NCI-H2107 treated with DMSO at 0.1 percent for 48 hours (cell line): Measurements from ENCODE around the gene GNAQ.
A peak's percentile ranks its signal among the peaks of the same experiment; 100 is the strongest.
"Not testable (repeated sequence)": the region's sequence is repeated elsewhere in the genome, so short reads cannot be mapped to it uniquely, and the experiment has no call there.

Source experiments
- DNase-seq: peaks from one replicate; lab custom pipeline; 2025; ENCODE audit not compliant: unreplicated experiment; lab: John Stamatoyannopoulos, UW

The GNAQ gene

DNA sequence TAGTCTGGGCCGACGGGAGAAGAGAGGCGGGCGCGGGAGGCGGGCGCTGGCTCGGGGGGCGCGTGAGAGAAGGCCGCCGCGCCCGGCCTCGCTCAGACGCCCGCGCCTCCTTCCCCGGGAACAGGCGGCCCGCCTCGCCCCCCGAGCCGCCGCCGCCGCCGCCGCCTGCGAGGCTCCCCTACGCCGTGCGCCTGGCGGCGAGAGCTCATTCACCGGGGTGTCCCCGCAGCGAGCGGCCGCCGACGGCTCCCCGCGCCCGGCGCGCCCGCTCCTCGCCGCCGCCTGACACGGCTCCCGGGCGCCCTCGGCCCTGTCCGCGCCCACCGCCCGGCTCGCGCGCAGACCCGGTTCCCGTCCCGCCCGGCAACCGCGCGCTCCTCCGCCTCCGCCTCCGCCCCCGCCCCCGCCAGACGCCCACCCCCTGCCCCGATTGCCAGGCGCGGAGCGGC is at the start of gene GNAQ:
Gene GNAQ (minus strand): TSS at position 368 of the 449 bp plus-strand sequence. CDS start 576 bp downstream, outside the sequence.
- DNase-seq = no peak

DNA sequence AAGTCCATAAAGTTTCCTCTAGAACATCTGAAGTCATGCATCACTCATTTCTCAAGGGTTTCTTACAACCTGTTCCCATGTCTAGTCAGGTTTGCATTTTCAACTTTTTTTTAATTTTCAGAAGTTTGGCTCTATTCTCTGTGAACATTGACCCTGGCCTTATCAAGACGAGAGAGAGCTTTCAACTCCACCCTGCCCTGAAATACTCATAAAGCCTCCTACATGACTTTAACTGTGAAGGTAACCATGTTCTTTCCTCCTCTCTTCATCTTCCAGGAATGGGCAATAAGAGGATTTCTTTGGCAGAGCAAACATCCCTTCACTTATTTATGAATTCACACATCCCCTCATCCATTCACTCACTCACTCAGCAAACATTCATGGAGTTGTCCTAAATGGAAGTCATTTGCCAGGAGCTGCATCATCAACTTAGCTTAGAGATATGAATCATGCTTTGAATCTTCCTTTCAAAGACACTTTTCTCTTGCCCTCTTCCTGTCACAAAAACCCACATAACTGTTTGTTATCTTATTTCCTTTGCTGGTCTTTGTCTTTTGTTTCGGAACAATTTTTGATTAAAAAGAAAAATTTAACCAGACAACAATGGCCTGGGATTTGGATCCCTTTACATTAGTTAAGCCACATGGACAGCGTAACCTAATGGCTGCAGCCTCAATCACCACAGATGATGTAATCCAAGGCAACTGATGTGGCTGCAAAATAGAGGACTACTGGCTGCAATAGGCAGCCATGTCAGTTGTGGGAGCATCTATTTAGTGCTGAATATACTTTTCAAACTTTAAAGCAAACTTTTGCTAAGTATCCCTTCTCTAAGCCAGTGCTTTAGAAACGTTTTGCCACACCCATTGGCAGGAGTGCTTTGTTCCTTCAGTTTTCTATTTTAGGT is 43.0 kb upstream of the GNAQ start:
- DNase-seq = no peak

DNA sequence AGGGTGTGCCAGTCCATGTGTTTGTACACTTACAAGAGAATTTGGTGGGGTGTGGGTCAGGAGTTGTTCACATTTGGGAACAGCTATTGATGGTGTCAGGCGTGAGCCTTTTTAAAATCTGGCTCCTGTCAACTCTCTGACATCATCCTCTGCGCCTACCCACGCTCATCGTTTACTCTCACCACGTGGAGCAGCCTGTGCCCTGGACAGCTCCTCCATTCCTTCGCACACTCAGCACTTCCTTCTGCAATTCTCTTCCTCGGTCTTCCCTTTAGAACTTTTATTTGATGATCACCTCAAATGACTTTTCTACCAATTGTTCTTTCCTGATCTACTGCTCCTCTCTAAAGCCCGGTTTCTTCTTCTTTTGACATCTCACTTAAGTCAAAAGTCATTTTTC is 42.1 kb upstream of the GNAQ start:
- DNase-seq = no peak

DNA sequence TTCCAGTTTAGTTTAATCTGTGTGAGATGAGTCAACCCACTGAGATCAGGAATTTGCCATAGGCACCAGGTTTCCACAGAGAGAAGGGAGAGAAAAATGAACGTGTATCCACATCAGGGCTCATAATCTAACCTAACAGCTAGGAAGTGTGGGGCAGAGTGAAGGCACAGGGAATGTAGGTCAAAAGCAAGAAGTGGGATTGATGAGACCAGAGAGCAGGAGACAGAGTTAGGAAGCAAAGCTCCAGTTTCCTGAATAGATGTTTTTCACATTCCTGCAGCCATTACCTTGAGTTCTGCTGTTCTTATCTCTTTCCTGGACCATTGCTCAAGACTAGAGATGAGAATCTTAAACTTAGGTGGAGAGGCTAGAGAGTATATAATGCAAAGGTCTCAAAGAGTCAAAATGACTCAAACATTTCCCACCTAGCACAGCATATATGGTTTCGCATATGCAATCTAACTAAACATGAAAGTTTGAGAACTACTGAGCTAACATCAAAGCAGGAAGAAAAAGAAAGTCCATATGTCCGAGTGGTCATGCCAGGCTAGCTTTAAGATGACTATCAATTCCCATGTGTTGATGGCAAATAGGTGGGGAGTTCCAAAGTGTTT is 41.1 kb upstream of the GNAQ start:
- no peak for DNase-seq

DNA sequence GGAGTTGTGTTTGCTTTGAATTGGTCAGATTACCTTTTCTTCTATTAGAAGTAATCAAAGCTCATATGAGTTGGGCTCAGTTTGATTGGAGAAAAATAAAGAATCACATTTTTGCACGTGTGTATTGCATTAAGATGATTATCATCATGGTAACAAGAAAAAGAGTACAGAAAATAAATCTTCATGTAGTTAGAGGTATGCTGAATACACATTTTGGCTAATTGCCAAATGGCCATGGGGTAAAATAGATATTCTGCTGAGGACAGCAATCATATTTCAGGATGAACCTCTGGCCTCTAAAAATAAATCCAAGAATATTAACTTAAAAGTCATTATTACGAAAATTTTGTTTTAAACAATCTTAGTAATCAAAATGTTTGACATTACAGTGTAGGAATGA is 38.9 kb upstream of the GNAQ start:
- no peak for DNase-seq

DNA sequence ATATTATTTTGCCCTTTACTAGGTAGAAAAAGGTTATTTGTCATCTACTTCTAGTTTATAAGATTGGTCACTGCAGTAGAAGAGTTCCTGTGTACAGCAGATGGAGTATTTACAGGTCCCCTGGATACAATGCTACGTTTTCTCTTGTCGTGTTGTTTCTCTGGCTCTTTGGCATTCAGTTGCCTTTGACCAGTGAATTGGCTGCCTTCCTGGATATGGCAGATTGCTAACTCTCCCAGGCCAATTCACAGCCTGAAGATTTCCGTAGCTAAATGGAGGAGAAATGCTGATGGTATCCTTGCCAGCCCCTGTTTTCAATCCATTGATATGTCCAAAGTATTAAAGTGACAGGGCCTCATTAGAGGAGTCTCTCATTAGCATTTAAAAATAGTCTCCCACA is 32.5 kb upstream of the GNAQ start:
- no peak for DNase-seq

DNA sequence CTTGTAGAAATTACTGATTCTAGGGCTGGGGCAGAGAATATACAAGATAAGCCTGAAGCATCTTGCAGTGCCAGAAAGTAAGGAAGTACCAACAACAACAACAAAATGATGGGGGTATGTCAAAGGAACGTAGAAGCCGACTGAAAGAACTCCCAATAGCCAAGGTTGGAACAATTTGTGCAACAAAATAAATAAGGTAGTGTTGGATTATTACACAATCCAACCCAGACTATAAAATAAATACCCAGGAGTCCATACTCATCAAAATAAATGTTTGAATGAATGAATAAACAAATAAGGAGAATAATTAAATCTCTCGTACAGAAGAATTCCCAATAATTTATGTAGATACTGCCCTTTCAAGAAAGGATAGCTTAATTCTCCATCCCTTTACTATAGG is 31.1 kb upstream of the GNAQ start:
- DNase-seq = no peak

DNA sequence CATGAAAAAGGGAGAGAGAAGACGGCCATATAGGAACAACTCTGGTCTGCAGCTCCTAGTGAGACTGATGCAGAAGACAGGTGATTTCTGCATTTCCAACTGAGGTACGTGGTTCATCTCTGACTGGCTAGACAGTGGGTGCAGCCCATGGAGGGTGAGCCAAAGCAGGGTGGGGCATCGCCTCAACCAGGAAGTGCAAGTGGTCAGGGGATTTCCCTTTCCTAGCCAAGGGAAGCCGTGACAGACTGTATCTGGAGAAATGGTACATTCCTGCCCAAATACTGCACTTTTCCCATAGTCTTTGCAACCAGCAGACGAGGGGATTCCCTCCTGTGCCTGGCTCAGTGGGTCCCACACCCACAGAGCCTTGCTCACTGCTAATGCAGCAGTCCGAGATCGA is 22.6 kb upstream of the GNAQ start:
- not testable (repeated sequence) for DNase-seq

DNA sequence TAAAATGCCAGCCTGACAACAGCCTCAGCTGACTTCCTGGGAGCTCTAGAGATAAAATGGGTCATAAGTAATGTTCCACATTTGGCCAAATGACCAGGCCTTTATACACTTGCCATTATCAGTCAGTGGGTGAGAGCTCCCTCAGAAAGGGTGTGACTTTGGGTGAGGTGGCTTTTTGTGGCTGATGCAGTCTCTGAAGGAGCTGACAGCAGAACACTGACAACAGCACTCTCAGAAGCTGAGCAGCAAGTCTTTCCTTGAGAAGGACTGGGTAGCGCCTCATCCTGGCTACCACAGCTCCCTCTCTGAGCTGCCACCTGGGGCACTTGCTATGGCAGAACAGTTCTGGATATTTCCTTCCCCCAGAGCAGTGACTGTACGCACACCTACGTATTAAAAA is 22.0 kb upstream of the GNAQ start:
- no peak for DNase-seq

DNA sequence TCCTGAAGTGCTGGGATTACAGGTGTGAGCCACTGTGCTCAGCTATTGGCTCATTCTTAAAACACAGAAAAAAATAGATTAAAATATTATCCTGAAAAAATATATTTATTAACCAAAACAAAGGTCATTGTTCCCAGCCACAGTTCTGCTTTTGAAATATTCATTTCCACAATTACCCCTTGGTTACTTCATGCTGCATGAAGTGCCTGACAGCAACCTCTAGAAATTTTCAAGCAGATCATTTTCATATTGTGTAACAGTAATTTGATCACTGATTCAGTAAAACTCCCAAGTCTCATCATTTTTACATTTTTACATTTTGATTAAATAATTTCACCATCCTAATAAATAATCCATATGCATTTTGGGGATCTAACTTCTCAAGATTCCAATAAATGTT is 18.8 kb upstream of the GNAQ start:
- no peak for DNase-seq

DNA sequence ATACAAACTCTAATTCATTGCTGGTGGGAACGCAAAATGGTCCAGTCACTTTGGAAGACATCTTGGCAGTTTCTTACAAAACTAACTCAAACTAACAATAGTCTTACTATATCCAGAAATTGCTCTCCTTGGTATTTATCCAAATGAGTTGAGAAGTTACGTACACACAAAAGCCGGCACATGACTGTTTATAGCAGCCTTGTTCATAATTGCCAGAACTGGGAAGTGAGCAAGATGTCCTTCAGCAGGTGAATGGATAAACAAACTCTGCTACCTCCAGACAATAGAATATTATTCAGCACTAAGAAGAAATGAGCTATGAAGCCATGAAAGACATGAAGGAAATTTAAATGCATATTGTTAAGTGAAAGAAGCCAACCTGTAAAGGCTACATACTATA is 17.9 kb upstream of the GNAQ start:
- no peak for DNase-seq

DNA sequence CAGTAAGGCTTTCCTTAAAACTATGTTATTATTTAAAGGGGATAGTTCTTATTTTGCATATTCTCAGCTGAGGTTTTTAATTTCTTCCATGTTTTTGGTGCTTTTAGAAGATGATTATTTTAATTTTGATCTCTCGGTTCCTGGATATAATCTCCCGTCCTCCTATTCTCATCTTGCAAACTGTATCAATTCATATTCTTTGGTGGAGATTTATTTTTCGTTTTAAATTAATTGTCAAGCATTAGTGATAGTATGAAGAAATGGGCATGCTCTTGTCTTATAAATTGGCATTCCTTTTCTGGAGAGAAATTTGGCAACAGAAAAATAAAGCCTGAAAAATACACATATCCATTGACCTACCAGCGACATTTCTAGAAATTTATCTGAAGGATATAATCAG is 15.5 kb upstream of the GNAQ start:
- no peak for DNase-seq

DNA sequence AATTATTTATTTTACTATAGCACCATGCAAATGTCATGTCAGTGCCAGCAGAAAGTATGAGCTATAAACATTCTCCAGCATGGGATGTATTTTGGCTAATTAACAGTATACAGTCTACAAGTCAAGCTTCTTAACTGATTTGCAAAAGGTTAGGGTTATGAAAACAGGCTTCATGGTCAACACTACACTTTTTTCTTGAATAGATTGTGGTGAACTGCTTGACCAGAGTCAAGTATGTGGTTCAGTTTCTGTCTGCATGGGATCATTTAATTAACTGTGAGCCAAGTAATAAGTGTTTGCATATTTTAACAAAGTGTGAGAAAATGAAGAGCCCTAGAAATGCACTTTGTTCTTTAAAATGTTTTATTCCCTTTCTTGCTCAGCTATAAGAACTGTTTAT is 14.5 kb upstream of the GNAQ start:
- DNase-seq = no peak

DNA sequence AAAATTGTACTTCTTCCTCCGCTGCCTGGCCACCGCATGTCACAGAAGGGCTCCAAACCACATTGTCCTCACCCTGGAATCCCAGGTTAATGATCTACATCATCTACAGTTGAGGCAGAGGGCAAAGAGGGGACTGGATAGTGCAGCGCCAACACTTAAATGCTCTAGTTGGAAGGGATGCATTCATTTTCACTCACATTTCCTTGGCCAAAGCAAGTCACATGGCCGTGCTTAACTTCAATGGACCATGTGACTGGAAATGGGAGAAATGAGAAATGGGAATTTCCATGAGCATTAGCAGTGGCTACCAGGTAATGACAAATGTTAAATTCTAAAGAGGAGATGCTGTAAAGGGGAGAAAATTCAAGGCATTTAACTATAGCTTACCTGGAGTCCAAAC is 13.3 kb upstream of the GNAQ start:
- no peak for DNase-seq

DNA sequence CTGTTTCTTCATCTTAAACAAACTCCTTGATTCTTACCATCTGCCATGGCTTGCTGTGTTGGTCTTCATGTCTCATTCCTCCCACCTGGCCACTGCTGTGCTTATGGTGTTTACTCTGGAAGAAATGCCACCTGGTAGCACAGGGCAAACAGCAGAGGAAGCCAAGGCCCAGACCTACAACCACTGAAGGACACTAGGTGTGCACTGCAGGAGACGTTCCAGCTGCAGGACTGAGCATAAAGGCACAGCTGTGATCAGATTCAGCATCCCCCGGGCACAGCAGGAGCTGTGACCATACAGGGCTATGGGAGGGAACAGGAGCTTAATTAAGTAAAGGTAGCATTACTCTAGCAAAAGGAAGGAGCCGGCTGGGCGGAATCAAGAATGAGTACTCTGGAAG is 12.6 kb upstream of the GNAQ start:
- no peak for DNase-seq

DNA sequence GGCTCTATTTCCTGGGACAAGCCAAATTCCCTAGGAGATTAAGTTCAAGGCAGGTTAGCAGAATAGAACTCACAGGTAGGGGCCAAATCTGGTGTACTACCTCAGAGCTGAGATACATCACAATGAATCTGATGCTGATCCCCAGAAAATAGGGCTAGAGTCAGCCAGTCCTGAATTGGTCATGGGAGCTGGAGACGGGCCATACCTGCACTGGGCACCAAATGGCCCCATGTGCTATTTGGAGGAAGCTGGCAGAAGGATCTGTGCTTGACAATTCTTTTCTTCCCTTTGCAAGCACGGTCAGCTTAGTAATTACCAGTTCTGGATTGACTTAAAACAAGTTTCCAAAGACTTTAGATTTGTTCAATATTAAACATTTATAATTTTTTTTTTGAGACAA is 10.4 kb upstream of the GNAQ start:
- no peak for DNase-seq

DNA sequence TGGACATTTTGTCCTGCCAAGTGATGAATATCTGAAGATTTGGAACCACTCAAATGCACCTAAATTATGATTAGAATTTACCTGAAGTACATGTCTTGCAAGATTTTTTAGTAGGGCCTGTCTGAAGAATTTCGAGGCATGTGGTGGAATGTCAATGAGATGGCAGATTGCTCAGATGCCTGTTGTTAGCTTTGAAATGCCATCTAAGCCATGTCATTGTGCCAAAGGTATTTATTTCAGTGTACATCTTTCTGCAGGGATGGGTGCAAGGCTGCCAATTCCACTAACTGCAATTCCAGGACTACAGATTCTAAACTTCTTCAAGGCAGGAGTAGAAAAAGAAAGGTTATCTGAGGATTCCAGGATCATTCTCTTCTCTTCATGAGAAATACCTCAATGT is 9.1 kb upstream of the GNAQ start:
- no peak for DNase-seq

DNA sequence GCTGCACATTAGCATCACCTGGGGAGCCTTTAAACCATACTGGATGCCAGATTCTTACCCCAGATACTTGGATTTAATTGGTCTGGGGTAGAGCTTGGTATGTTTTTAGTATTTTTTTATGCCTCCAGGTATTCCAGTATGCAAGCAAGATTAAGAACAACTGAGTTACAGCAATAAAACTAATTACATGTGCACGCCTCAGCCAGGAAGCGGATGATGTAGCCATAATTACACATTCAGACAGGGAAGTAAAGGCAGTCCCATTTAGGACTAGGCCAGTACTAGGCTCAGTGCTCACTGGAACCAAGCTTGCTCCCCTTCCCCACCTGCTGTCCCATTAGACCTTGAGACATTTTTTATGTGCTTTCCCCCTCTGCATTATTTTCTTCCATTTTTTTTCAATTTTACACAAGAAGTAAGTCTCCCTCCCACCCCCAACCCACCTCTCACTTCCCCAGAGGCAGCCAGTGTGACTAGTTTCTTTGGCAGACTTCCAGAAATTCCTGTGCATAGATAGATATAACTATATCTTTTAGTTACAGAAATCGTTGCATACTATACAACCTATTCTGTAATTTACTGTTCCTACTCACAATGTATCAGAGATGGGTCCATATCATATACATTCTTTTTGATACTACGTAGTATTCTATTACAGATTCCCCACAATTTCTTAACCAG is 7.1 kb upstream of the GNAQ start:
- no peak for DNase-seq

DNA sequence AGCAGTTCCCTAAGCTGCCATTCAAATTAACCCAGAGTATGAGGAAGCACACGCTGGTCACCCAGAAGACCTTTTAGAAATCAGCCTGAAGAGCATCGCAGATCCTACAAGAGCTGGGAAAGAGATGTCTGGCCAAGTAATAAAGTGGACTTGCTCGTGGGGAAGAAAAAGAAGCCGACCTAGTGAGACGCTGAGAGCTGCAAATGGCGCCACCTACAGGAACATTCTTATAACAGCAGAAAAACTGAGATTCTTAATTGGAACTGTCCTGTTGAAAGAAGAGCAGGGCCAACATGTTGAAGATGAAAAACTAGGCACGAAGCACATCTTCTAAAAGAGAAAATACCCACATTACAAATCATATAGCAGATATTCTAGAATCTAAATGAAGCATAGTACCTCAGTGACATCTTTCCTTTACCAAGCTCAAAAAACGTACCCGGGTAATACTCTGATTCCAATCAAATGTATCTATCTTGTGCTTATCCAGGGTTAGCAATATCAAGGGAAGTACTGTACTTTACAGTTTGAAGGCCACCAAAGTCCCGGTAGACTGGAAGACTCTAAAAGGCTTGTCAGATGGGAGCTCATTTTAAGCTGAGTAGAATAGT is 3.9 kb upstream of the GNAQ start:
- DNase-seq = peak; percentile 83

DNA sequence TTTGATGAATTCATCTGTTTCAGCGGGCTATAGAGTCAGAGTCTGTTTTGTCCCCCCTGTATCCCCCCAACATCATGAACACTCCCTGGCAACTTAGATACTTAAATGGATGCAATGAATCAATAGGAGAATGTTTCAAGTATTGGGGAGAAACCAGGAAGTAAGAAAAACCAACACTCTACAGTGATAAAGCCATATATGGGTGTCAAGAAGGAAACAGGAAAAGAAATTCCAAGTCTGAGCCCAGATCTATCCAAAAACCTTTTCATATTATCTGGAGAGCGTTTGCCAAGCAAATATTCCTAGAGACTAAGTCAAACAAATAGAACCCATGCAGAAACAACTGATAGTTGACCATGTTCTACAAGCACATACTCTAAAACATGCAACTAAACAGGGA is 2.3 kb upstream of the GNAQ start:
- DNase-seq = no peak

DNA sequence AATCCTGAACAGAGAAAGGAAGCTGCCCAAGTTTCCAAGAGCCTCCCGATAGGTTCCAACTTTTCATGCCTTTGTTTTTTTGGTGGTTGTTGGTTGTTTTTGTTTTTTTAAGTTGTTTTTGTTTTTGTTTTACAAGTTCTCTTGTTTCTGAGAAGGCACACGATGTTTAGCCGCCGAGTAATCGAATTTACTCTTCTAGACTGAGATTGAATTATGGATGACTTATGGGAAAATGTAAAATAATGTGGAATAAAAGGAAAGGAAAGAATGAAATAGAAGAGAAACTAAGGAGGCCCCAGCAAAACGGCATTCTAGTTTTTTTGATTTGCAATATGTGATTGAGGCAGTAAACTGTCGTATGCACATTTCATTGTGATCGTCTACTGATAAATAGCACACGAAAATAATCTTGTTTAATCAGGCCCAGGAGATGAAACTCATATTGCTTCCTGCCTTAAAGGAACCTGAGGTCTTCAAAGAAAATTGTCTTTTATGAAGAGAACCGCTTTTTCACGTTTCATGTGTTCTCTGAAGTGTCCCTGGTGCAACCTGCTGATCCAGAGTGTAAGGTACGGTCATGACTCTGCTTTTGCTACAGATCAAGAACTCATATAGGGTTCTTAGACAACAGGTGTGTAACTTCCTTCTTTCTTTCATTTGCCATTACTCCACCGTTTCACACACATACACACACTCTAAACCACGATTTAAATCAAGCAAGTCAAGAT is 1.3 kb upstream of the GNAQ start:
- no peak for DNase-seq
